KOPT-K1 (cell line): ENCODE data around the gene AHCYL2.
"Not testable (repeated sequence)": the region's sequence is repeated elsewhere in the genome, so short reads cannot be mapped to it uniquely, and the experiment has no call there.

Experiments used
- H3K27ac ChIP-seq: fragments of 200-600 bp; sonication (generic); 2 replicates; pipeline ENCODE4 v1.5.1; 2016; ENCODE audit warnings: antibody characterized with exemption, mild to moderate bottlenecking, low read depth, low read length; ENCODE audit not compliant: poor library complexity, severe bottlenecking
- H3K36me3 ChIP-seq: fragments of 200-600 bp; sonication (generic); 2 replicates; pipeline ENCODE4 v1.5.1; 2017; ENCODE audit warnings: antibody characterized with exemption, mild to moderate bottlenecking, low read length, moderate library complexity; ENCODE audit not compliant: insufficient read depth
- H3K9me3 ChIP-seq: fragments of 200-600 bp; sonication (generic); 2 replicates; pipeline ENCODE4 v1.5.1; 2017; ENCODE audit warnings: antibody characterized with exemption, low read length, mild to moderate bottlenecking; ENCODE audit not compliant: insufficient read depth, poor library complexity, severe bottlenecking

Gene AHCYL2

GRCh38 chr7:129359176-129359575 is 134.3 kb downstream of the AHCYL2 start:
- H3K36me3 ChIP-seq = no peaks in the 10 kb centered on the region
- no peak overlapping the region for H3K27ac ChIP-seq

GRCh38 chr7:129359638-129360037 is 134.8 kb downstream of the AHCYL2 start:
- H3K27ac ChIP-seq = no peak overlapping the region
- no peaks in the 10 kb centered on the region for H3K9me3 ChIP-seq
- H3K36me3 ChIP-seq = no peaks in the 10 kb centered on the region

More at GRCh38 chr7:129359176-129359575, 134.3 kb downstream of the AHCYL2 start:
- H3K9me3 ChIP-seq = no peaks in the 10 kb centered on the region

- Histone ChIP-seq H3K36me3 (no peaks in the 10 kb centered on the region), H3K27ac (no peak overlapping the region), H3K9me3 (no peaks in the 10 kb centered on the region)
Measured at GRCh38 chr7:129361771-129362170, 136.9 kb downstream of the AHCYL2 start.

DNA sequence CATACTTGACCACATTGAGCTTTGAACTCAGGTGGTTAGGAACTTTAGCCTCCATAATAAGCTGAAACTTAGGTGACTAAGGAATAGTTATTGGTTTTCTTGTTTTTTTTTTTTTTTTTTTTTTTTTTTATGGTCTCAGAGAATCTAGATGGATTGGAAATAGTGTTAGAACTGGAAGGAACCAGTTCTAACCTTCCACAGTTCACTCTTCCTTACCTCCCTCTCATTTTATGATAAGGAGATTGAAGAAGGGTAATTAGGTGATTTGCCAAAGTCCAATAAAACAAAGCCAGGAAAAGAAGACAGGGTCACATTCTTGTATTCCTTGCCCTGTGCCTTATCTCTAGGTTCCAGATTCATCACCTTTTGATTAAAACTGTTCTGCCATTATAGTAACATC is 137.7 kb downstream of the AHCYL2 start:
- no peak overlapping the region for H3K27ac ChIP-seq
- no peaks in the 10 kb centered on the region for H3K36me3 ChIP-seq
- H3K9me3 ChIP-seq = no peaks in the 10 kb centered on the region

- no peak overlapping the region for H3K27ac ChIP-seq
- no peaks in the 10 kb centered on the region for H3K36me3 ChIP-seq
Measured at GRCh38 chr7:129367349-129367699, 142.5 kb downstream of the AHCYL2 start.

GRCh38 chr7:129367700-129368388 is 143.0 kb downstream of the AHCYL2 start:
- Histone ChIP-seq H3K27ac (no peak overlapping the region), H3K9me3 (no peaks in the 10 kb centered on the region), H3K36me3 (no peaks in the 10 kb centered on the region)

More at GRCh38 chr7:129367349-129367699, 142.5 kb downstream of the AHCYL2 start:
- H3K9me3 ChIP-seq = no peaks in the 10 kb centered on the region

GRCh38 chr7:129368389-129368986 is 143.7 kb downstream of the AHCYL2 start:
- no peak overlapping the region for H3K27ac ChIP-seq
- H3K36me3 ChIP-seq = no peaks in the 10 kb centered on the region
- H3K9me3 ChIP-seq = no peaks in the 10 kb centered on the region

DNA sequence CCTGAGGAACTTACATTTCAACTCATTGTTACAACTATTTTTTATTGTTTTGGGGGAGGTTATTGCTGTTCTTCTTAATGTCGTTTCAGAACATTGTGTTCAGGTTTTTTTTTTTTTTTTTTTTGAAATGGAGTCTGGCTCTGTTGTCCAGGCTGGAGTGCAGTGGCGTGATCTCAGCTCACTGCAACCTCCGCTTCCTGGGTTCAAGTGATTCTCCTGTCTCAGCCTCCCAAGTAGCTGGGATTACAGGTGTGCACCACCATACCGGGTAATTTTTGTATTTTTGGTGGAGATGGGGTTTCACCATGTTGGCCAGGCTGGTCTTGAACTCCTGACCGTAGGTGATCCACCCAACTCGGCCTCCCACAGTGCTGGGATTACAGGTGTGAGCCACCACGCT is 144.6 kb downstream of the AHCYL2 start:
- not testable (repeated sequence) for H3K36me3 ChIP-seq, H3K27ac ChIP-seq, H3K9me3 ChIP-seq

GRCh38 chr7:129370812-129371211 is 146.0 kb downstream of the AHCYL2 start:
- Histone ChIP-seq H3K9me3 (no peaks in the 10 kb centered on the region), H3K36me3 (no peaks in the 10 kb centered on the region), H3K27ac (no peak overlapping the region)

- no peak overlapping the region for H3K27ac ChIP-seq
- H3K9me3 ChIP-seq = no peaks in the 10 kb centered on the region
- no peaks in the 10 kb centered on the region for H3K36me3 ChIP-seq
Measured at GRCh38 chr7:129371487-129371886, 146.7 kb downstream of the AHCYL2 start.

GRCh38 chr7:129373651-129374428 is 149.0 kb downstream of the AHCYL2 start:
- Histone ChIP-seq H3K27ac (no peak overlapping the region), H3K9me3 (no peaks in the 10 kb centered on the region), H3K36me3 (no peaks in the 10 kb centered on the region)

DNA sequence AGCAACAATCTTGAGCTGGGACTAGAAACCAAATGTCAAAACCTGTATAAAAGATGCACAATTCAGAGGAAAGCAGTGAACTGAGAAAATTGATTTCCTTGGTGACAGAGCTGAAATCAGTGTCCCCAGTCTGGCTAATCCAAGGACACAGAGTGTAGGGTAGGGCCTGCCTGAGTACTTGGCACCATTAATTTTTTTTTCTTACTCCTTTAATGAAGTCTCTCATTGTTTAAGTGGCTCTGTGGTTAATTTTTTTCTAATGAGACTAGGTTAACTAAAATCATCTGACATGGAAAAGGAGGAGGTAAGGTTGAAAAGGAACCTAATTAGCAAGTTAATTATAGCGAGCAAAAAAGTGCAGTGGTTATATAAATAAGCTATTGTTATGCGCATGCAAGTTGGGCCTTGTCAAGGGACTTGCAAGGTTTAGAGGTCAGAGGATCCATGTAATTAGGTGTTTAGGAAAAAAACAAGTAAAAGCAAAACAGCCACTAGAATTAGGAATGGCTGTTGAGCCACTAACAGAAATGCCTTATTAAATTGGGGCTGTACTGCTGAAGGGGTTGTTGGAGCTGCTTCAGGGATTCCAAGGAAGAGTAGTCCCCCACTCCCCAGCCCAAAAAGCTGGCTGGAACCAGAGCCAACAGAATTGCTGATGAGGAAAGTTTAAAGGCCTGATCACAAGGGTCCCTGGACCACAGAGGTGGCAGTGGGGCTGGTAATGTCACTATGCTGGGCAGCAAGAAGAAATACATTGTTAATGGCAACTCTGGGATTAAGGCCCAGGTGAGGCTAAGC is 150.5 kb downstream of the AHCYL2 start:
- Histone ChIP-seq H3K27ac (no peak overlapping the region), H3K36me3 (no peaks in the 10 kb centered on the region), H3K9me3 (no peaks in the 10 kb centered on the region)

- Histone ChIP-seq H3K27ac (no peak overlapping the region), H3K9me3 (no peaks in the 10 kb centered on the region), H3K36me3 (no peaks in the 10 kb centered on the region)
Measured at GRCh38 chr7:129376076-129376777, 151.4 kb downstream of the AHCYL2 start.

DNA sequence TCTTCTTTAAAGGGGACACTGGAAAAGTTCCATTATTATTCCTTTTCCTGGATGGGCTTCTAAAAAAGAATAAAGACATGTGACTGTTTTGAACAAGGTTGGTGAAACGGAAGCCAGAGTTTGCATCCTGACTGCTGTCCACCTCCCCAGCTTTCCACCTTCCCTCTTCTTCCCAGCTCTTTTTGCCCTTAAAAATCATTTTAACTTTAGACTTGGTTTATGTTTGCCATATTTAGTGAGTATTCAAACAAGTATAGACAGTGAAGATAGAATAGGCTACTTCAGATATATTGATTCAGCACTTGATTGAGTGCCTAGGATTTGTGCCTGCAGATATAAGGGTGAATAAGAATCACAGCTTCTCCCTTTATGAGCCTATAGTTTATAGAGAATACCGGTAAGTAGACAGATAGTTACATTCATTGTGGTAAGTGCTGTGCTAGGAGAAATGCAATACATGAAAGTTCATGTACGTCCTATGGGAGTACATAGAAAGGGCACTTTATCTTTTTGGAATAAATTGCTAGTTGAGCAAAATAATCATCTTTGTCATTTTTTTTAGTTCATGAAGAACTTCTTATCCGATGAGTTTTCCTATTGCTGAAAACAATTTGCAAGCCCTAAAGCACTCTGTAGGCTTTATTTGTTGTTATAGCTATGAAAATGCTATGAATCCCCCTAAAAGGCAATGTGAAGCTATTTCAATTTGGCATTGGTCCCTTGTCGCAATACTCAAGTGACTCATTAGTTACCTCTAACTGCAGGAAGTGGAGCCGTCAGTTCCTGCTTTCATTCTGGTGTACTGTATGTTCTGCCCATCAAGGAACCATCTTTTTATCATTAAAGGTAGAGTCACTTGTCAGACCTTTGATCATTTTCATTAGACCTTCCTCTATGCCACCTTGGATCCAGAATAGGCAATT is 152.2 kb downstream of the AHCYL2 start:
- H3K9me3 ChIP-seq = no peaks in the 10 kb centered on the region
- H3K27ac ChIP-seq = no peak overlapping the region
- no peaks in the 10 kb centered on the region for H3K36me3 ChIP-seq
